GM13977 (cell line): Measurements from ENCODE around the gene ESRRG.

ENCODE experiments used
- DNase-seq: peaks from one replicate; pipeline ENCODE4 v3.0.0; 2012; ENCODE audit warnings: low spot score
- in situ Hi-C: fragments of 300-500 bp; cut with MboI; formaldehyde crosslinking; loops from one replicate; pipeline ENCODE4 v1.12.0; 2022; ENCODE audit warnings: low sequenced_read_pairs, low pct_unique_long_range_greater_than_20kb, mixed read lengths, inconsistent platforms; ENCODE audit not compliant: unreplicated experiment
- TF ChIP-seq, protein P1 (sequence below): IDR thresholded peaks from 2 replicates; pipeline ENCODE4 v1.5.1; 2012; ENCODE audit warnings: mild to moderate bottlenecking, control low read depth; ENCODE audit not compliant: insufficient read depth; ENCODE audit errors: extremely low read depth, missing control alignments

ESRRG gene

DNA sequence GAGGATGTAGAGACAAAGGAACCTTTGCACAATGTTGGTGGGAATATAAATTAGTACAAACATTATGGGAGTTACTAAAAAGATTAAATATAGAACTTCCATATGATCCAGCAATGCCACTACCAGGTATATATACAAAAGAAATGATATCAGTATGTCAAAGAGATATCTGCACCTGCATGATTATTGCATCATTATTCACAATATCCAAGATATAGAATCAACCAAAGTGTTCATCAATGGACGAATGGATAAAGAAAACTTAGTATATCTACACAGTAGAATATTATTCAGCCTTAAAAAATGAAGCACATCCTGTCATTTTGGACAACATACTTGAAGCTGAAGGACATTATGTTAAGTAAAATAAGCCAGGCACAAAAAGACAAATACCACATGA lies 238.2 kb downstream of the ESRRG start:
- TF ChIP-seq, protein P1, sequence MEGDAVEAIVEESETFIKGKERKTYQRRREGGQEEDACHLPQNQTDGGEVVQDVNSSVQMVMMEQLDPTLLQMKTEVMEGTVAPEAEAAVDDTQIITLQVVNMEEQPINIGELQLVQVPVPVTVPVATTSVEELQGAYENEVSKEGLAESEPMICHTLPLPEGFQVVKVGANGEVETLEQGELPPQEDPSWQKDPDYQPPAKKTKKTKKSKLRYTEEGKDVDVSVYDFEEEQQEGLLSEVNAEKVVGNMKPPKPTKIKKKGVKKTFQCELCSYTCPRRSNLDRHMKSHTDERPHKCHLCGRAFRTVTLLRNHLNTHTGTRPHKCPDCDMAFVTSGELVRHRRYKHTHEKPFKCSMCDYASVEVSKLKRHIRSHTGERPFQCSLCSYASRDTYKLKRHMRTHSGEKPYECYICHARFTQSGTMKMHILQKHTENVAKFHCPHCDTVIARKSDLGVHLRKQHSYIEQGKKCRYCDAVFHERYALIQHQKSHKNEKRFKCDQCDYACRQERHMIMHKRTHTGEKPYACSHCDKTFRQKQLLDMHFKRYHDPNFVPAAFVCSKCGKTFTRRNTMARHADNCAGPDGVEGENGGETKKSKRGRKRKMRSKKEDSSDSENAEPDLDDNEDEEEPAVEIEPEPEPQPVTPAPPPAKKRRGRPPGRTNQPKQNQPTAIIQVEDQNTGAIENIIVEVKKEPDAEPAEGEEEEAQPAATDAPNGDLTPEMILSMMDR = no peak
- in situ Hi-C loops = no loop called here
- no peak for DNase-seq

DNA sequence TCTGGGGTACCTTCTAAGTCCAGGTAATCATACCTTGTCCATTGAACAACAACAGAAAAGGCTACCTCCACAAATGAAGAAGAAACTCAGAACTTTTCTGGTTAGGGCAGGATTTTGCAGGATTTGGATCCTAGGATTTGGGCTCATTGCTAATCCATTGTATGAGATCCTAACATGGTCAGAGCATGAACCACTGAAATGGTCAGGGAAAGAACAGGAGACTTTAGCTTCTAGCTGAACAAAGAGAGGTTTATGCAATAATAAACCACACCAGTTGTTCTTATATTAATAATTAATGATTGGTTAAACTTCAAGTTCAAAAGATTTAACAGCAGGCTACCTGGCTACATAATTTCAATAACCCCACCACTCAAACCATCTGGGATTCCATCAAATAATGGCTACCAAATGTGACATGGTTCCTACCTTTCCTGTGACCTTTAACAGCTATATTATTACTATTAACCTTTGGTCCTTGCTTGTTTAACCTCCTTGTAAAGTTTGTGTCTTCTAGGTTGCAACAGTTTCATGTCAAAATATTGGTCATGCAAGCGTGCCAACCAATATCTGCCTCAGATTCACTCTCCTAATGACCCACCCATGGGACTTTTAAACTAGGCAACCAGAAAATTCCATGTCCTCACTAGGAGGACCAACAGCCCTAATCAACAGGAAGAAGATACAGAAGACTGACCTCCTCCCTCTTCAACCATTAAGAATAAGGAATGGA lies 239.4 kb downstream of the ESRRG start:
- TF ChIP-seq, protein P1 = no peak
- DNase-seq = no peak
- in situ Hi-C loops = no loop called here

DNA sequence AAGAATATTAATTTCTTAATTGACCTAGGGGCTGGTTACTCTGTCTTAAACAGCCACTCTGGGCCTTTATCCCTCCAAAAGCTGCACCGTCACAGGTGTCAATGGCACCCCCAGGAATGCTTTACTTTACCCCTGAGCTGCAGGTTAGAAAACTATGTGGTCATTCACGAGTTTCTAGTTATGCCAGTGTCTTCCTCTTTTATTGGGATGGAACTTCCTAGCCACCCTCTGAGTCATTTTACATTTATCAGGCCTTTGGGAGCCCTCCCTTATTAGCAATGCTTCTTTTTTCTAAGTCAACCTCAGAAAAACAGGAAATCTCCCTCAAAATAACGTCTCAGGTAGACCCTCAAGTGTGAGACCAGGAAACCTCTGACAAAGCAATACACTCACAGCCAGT lies 240.6 kb downstream of the ESRRG start:
- in situ Hi-C loops = no loop called here
- no peak for DNase-seq

DNA sequence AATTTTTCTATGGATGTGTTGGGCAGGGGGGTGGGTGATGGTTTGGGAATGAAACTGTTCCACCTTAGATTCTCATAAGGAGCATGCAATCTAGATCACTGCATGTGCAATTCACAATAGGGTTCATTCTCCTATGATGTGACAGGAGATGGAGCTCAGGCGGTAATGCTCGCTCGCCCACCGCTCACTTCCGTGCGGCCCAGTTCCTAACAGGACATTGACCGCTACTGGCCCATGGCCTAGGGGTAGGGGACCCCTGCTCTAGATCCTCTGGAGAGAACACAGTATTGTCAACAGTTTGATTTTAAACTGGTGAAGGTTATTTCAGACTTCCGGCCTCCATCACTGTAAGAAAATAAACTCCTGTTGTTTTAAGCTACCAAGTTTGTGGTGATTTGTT lies 245.0 kb downstream of the ESRRG start:
- TF ChIP-seq, protein P1 = no peak
- in situ Hi-C loops = no loop called here
- DNase-seq = no peak

More for the DNA sequence above, 240.6 kb downstream of the ESRRG start:
- TF ChIP-seq, protein P1 = no peak

DNA sequence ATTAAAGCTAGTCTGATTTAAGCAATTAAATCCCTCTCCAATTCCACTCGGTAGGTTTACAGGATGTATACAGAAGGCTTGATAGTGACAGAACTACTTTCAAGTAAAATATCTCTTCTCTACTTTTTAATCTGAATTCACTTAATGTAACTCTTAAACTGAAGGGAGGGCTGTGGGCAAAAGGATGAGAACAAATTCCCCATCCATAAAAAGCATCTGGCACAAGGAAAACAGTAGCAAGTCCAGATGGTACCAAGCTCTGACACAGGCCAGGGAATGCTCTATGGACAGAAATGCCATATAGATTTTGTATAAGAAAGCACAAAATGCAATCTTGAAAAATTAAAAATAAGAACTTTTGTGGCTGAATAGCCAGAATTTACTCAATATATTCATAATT lies 246.9 kb downstream of the ESRRG start:
- in situ Hi-C loops = no loop called here
- no peak for DNase-seq
- TF ChIP-seq, protein P1 = no peak

DNA sequence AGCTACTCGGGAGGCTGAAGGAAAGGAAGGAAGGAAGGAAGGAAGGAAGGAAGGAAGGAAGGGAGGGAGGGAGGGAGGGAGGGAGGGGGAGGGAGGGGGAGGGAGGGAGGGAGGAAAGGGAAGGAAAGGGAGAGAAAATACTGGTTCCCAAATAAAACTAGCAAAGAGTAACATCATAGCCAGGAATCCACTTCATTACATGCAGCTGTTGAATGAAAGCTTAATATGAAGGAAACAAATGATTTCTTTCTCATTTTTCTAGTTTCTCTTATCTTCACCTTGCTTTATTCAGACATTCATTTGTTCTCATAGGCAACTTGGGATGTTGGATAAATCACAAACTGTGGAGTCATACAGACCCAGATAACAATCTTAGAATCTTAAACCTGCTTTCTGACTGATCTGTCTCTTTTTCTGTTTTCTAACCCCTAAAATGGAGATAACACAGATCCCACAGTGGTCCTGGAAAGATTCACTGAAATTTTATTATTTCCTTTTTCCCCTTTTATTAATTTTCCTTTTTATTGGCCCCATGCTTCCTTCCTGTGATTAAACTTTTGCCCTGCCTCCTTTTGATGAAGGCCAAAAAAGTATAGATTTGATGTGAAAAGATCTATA lies 247.5 kb downstream of the ESRRG start:
- TF ChIP-seq, protein P1 = no peak
- DNase-seq = no peak
- in situ Hi-C loops = no loop called here
